Measurements from ENCODE around the gene NAP1L4. TPM values are rescaled to one million over a fixed set of nuclear protein-coding genes. Genes with fewer than 3 reads are reported as not detected.

Gene NAP1L4
- total RNA-seq, 6 experiments from 2014 or later, result 37.6 to 76.0 (median 56.9) TPM

GRCh38 chr11:2982214-2982613 is 9.9 kb downstream of the NAP1L4 start:
- Histone ChIP-seq H3K9me3 (no peaks in the 10 kb centered on the region), H3K27ac (no peak overlapping the region), H3K36me3 (peaks cover 0 to 24% (median 11%) of the 10 kb centered on the region in 4 donors), H3K4me3 (no peak overlapping the region), H3K4me1 (peaks cover 0 to 18% (median 5%) of the 10 kb centered on the region in 4 donors), H3K27me3 (no peaks in the 10 kb centered on the region)
- no peak for ATAC-seq
- TF ChIP-seq POLR2A (IDR thresholded peaks at IDR 0.05), result no peak
- TF ChIP-seq, protein P1, sequence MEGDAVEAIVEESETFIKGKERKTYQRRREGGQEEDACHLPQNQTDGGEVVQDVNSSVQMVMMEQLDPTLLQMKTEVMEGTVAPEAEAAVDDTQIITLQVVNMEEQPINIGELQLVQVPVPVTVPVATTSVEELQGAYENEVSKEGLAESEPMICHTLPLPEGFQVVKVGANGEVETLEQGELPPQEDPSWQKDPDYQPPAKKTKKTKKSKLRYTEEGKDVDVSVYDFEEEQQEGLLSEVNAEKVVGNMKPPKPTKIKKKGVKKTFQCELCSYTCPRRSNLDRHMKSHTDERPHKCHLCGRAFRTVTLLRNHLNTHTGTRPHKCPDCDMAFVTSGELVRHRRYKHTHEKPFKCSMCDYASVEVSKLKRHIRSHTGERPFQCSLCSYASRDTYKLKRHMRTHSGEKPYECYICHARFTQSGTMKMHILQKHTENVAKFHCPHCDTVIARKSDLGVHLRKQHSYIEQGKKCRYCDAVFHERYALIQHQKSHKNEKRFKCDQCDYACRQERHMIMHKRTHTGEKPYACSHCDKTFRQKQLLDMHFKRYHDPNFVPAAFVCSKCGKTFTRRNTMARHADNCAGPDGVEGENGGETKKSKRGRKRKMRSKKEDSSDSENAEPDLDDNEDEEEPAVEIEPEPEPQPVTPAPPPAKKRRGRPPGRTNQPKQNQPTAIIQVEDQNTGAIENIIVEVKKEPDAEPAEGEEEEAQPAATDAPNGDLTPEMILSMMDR (IDR thresholded peaks at IDR 0.05), result no peak
- intact Hi-C loops (cut with DNase I), result no loop called here
- 47% methylated on average over 2 of the region's 2 CpGs for WGBS (ENCODE audit: insufficient coverage, low coverage, low lambda C conversion rate, missing lambda C conversion rate)
- no peak for DNase-seq

DNA sequence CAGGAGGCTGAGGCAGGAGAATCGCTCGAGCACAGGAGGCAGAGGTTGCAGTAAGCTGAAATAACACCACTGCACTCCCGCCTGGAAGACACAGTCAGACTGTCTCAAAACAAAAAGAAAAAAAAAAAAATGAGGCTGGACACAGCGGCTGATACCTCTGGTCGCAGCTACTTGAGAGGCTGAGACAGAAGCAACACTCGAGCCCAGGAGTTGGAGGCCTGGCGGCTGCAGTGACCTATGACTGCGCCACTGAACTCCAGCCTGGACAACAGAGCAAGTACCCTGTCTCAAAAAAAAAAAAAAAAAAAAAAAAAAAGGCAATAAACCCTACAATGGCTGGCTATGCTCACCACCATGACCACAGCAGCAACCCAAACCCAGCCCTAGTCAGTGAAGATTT is 11.0 kb downstream of the NAP1L4 start:
- 95% methylated on average over 4 of the region's 8 CpGs for WGBS (ENCODE audit: insufficient coverage, low coverage, low lambda C conversion rate, missing lambda C conversion rate)
- Histone ChIP-seq H3K27me3 (no peaks in the 10 kb centered on the region), H3K27ac (no peak overlapping the region), H3K4me3 (no peak overlapping the region), H3K4me1 (peaks cover 0 to 15% (median 4%) of the 10 kb centered on the region in 4 donors), H3K9me3 (no peaks in the 10 kb centered on the region), H3K36me3 (peaks cover 0 to 27% (median 16%) of the 10 kb centered on the region in 4 donors)
- TF ChIP-seq, protein P1 (IDR thresholded peaks at IDR 0.05), result no peak
- TF ChIP-seq POLR2A (IDR thresholded peaks at IDR 0.05), result no peak
- intact Hi-C loops (cut with DNase I), result no loop called here
- no peak for DNase-seq
- ATAC-seq, result peak in 1 of 4 donors; percentile 18

DNA sequence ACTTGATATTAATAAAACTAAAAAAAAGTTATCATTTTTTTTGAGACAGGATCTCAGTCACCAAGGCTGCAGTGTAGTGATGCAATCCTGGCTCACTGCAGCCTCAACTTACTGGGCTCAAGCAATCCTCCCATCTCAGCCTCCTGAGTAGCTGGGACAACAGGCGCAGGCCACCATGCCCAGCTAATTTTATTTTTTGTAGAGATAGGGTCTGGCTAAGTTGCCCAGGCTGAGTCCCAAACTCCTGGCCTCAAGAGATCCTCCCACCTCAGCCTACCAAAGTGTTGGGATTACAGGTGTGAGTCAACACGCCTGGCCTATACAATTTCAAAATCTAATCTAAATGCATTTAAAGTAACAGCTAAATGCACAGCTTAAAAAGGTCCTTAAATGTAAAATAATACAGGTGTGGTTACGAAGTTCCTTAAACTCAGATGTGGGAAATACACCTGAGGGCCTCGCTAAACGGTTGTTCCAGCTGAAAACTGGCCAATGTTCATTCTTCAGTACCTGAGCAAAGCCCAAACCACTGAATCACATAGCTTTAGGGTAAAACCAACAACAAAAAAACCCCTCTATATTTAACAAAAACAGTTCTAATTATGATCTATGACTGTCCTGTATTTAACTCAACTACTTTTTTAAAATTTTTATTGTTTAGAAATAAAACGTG is 11.8 kb downstream of the NAP1L4 start:
- ATAC-seq (no peak), DNase-seq (no peak)
- Histone ChIP-seq H3K9me3 (no peaks in the 10 kb centered on the region), H3K27me3 (no peaks in the 10 kb centered on the region), H3K4me3 (no peak overlapping the region), H3K36me3 (peaks cover 0 to 36% (median 18%) of the 10 kb centered on the region in 4 donors), H3K27ac (no peak overlapping the region), H3K4me1 (peaks cover 0 to 7% (median 0%) of the 10 kb centered on the region in 4 donors)
- TF ChIP-seq POLR2A (IDR thresholded peaks at IDR 0.05), result no peak
- TF ChIP-seq, protein P1 (IDR thresholded peaks at IDR 0.05), result no peak
- WGBS (ENCODE audit: insufficient coverage, low coverage, low lambda C conversion rate, missing lambda C conversion rate), result 65% methylated on average over 6 of the region's 6 CpGs
- intact Hi-C loops (cut with DNase I), result no loop called here

DNA sequence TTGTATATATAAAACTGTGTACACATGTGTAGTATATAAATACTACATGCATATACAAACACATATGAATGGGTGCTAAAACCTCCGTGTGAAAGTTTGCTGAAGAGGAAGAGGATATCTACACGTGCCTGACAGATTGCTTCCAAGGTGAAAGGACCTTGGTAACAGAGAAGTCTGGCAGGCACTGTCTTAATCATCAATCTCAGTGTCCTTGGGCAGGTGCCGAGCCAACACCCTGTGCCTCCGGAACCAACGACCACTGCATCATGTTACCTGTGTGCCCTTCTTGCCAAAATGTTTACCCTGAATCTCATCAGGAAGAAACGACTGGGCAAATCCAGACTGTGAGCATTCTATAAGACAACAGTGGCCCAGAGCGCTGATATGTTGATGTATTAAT is 15.0 kb downstream of the NAP1L4 start:
- ATAC-seq (no peak), DNase-seq (no peak)
- H3K4me1 ChIP-seq, result no peaks in the 10 kb centered on the region
- peaks cover 7 to 66% (median 35%) of the 10 kb centered on the region in 4 donors for H3K36me3 ChIP-seq
- intact Hi-C loops (cut with DNase I), result no loop called here
- WGBS (ENCODE audit: insufficient coverage, low coverage, low lambda C conversion rate, missing lambda C conversion rate), result 54% methylated on average over 7 of the region's 7 CpGs
- H3K27me3 ChIP-seq, result no peaks in the 10 kb centered on the region
- TF ChIP-seq, protein P1 (IDR thresholded peaks at IDR 0.05), result no peak
- TF ChIP-seq POLR2A (IDR thresholded peaks at IDR 0.05), result no peak
- H3K27ac ChIP-seq, result no peak overlapping the region
- no peaks in the 10 kb centered on the region for H3K9me3 ChIP-seq
- no peak overlapping the region for H3K4me3 ChIP-seq

All from right lobe of liver (tissue), 6 donors.